Measurements from ENCODE around the gene GABRQ.

The GABRQ gene

DNA sequence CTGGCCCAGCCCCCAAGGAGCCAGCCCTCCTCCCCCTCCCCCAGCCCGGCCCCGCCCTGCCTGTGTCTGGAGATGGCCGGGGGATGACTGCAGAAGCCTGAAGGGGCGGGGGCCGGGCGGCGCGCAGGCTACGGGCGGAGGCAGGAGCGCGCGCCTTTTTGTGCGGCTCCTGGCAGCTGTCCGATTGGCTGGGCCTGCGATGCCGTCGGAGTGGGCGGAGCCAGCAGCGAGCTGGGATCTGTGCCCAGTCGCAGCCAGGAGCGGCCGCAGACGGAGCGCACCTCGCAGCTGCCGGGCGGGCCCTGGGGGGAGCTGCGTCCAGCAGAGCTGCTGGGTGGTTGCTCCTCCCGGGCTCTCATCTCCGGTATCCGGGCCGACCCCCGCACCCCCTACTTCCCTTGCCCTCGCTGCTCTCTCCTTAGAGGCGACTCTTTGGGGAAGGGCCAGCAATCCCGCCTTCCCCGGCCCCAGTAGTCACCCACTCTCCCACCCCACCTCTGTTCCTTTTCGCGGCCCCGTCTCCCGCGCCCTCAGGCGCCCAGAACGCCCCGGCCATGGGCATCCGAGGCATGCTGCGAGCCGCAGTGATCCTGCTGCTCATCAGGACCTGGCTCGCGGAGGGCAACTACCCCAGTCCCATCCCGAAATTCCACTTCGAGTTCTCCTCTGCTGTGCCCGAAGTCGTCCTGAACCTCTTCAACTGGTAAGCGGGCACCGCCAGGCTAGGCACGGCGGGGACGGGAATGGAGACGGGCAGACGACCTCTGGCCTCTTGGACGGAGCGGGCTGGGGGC lies at the start of gene GABRQ:
Gene GABRQ (plus strand): TSS at position 247 of the 794 bp plus-strand sequence. CDS start 308 bp downstream, at position 555.
- no peak for DNase-seq (ENCODE audit: low spot score)

DNA sequence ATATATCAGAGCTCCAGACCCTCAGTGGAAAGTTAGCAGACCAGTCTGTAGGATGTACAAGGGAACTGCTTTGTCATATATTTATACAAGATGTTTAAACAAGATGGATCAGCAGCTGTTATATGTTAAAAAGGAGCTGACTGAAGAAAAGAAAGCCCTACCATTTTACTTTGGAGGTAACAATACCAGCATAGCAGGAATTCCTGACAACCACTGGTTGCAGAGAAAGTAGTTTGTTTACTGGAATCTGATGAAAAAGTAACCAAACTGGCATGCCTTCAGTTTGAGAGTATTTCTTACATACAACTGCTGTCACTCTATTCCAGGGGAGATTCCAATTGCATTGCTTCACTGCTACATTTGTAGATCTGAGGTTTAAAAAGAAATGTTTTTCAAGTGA lies 49.5 kb upstream of the GABRQ start:
- DNase-seq (ENCODE audit: low spot score), result no peak

DNA sequence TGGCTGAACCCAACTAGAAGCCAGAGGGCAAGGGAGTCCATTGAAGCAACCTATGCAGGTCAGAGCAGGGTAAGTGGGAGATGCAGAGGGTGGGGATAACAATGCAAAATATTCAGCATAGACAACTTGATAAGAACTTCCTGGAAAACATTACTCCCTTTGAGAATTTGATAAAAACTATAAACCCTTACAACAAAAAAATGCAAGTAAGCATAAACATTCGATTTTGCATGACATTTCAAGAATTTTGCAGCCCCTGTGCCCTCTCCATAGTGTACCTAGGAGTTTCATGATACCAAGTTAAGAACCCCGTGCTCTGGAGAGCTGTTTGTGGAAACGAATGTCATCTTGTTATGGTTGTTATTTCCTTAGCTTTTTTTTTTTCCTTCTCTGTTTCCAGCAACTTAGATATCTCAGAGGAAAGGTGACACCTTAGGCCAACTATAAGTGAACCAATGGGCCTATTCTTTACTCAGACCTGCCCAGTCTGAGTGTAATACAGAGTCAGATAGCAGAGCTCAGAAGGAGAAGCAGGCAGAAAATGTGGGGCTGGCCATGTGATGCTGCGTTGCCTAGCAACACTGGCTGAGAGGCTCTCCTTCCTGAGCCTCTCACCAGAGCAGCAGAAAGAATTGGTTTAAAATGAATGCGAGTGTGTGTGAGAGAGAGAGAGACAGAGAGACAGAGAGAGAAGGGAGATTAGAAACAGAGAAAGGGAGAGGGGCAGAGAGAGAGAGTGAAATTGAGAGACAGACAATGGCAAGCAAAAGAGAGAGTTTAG lies 36.7 kb upstream of the GABRQ start:
- DNase-seq (ENCODE audit: low spot score), result peak; percentile 1

DNA sequence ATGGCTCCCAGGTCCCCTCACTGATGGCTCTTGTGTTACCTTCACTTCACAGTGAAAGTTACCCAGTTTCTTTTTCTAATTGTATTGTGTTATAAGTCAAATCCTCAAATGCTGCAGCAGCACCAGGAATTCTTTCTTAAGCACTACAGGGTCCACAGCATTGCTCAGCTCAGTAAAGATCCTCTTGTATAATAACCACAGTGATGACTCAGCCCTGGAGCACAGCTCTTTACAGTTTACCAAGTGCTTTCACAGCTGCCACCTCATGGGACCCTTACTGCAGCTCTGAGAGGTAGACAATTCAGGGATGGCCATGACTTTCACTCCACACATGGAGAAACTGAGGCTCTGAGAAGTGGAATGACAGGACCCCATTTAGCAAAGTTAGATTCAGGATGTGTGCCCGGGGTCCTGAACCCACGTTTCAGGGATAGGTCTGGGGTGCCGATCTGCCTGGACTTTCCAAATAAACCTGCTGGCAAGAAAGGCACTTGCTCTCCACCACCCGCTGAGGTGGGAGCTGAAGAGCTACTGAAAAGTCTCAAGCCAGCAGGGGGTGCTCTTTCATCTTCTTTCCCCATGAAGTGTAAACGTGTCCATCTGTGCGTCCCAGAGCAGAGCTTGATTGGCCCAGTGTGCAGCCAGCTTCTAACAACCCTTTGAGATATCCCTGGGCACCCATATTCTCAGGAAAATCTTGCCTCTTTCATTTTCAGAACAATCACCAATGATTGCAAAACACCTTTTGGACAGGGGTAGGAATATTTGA lies 35.7 kb upstream of the GABRQ start:
- no peak for DNase-seq (ENCODE audit: low spot score)

DNA sequence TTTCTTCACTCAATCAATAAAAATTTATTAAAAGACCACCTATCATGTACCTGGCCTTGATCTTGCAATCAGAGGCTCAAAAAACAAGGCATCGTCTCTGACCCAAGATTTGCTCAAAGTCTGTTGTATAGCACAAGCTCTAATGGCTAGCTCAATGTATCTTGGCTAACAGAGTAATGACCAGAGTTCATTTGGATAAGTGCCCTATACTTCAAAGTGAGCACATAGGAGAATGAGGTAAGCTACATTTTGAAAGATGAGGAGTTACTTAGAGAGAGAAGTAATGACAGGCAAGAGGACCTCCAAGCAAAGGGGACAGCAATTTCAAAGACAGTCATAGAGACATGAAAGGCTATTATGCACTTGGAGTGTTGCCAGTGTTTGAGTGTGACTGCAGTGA lies 22.9 kb upstream of the GABRQ start:
- DNase-seq (ENCODE audit: low spot score), result no peak

DNA sequence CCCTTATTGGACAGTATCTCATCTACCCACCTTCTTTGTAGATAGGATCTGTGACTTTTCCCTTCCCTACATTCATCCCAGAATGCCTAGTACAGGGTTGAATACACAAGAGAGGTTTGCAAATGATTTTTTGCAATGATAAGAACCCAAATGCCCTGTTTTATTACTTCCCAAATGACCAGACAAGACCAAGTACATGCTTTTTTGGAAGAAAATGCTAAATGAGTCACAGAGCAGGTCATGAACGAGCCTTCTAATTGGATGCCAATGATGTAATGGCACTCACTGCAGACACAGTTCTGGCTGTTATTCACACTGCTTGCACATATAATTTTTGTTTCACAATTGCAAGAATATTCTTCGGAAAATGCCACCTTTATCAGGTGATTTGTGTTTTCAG lies 17.8 kb upstream of the GABRQ start:
- DNase-seq (ENCODE audit: low spot score), result no peak

DNA sequence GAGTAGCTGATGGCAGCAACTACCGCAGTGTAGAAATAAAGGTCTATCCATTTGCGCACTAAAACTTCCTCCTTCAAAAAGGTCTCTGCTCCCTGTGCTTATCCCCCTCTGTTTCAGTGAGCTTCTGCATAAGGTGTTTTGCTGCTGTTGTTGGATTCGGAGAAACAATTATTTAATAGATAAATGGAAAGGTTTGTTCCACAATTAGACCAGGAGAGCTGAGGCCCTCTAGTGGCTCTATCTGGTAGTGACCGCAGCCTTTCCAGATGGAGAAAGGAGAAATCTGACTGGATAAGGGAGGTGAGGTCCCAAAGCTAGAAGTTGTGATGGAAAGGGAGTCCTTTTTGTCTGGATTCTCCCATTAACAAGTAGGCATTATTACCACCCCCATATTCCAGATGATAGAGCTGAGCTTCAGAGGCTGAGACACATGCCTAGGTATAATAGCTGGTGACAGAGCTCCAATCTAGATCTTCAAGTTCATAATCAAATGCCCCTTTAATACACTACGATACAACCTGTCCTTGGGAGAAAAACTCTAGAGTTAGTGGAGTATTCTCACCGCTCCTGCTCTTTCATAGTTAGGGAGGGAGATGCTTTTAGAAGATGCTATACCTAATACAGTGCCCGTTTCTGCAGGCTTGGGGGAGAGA lies 5.1 kb upstream of the GABRQ start:
- DNase-seq (ENCODE audit: low spot score), result peak; percentile 20

DNA sequence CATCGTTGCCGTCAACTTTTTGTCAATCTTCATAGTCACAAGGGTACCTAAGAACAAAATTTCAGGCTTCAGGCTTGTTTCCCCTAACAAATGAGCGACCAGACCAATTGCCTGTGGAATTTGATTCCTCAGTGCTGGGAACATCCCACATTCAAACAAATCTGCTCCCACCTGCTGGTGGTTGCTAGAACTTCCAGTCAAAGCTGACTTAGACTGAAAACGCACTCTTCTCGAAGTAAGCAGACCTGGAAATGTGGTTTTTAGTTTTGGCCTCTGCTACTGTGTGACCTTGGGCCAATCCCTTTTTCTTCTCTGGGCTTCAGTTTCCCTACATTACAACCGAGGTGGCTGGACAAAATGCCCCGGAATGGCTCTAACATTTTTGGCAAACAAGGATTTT lies 1.8 kb upstream of the GABRQ start:
- DNase-seq (ENCODE audit: low spot score), result peak; percentile 20

DNA sequence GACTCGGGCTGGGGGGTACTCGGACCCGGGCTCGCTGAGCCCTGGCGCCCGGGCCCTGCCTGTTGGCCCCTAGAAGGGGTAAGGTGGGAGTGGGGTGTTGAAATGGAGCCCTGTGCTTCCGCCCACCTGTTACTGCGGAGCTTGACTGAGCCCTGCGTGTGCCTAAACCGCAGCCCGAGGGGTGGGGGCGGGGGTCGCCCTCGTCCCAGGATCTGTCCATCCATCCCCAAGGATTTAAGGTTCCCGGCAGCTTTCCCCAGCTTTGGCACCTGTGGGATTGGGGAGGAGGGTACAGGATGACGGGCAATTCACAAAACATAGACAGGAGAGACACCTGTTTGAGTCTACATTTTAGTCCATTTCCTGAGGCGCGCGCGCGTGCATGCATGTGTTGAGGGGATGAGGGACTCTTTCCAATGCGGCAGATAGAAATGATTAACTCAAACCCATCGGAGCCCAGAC lies 779 bp downstream of the GABRQ start:
- DNase-seq (ENCODE audit: low spot score), result no peak

DNA sequence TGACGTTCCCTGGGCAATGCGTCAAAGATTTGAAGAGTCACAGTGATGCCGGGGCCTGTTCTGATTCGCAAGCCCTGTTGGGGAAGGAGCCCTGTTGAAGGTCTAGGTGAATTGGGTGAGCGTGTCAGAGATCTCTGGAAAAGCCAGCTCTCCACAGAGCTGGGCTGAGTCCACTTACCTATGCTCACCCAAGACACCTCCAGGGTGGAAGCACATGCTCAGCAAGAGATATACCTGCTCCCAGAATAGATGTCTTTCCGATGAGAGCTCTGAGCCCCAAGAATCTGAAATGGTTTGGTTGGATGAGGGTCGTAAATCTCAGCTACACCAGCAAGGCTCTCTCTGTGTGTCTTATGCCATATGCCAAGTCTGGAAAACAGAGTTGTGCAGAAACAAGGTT lies 1.7 kb downstream of the GABRQ start:
- no peak for DNase-seq (ENCODE audit: low spot score)

DNA sequence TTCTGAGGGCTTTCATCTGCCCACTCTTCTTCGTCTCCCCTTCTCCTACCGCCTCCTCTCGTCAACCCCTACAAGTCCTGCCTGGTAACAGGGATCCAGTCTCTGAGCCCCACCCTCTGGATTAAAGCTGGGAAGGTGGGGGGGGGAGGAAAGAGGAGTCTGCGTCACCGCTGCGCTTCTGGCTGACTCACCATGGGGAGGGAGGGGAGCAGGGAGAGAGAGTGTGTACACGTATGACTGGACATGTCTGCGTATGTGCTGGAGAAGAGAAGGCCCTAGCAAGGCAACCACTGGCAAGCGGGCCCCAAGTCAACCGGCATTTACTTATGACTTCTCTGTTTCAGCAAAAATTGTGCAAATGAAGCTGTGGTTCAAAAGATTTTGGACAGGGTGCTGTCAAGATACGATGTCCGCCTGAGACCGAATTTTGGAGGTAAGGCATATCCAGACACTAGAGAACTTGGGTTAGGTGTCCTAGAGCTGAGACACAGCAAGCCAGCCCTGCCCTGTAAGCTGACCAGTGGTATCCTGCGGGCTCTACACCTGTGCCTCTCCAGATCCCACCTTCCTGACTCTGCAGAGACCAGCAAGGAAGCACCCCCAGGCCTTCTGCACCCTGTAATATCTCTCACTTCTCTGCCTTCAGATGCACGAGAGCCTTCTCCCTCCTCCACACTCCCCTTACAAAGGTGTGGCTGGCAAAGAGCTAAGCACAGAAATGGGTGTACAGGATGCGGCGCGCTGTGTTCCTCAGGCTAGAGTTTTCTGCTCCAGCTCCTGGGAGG lies 2.5 kb downstream of the GABRQ start:
- no peak for DNase-seq (ENCODE audit: low spot score)

DNA sequence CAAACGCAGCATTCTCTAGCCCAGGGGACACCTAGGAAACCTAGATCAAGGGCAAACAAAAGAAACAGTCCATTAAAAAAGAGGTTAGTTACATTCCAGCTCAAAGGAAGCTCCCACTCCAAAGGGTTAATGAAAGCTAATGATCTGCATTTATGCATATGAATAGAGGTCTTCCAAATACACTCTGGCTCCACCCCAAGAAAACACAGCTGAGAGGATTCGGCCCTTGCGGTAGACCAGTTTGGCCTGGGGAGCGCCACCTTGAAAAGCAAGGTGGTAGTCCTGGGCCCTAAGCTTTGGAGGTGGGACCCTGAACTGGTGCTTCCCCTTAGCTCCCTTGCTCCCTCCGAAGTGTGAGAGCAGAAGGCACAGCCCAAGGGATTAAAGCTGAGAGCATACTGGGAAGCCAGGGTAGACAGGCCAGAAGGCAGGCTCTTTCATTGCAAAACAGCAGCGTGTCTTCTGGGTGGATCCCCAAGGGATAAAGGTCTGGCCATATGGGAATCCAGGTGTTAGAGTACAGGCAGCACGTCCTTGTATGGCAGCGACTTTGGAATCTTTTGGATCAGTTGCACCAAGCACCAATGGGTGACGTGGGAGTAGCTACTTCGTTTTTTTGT lies 3.7 kb downstream of the GABRQ start:
- no peak for DNase-seq (ENCODE audit: low spot score)

DNA sequence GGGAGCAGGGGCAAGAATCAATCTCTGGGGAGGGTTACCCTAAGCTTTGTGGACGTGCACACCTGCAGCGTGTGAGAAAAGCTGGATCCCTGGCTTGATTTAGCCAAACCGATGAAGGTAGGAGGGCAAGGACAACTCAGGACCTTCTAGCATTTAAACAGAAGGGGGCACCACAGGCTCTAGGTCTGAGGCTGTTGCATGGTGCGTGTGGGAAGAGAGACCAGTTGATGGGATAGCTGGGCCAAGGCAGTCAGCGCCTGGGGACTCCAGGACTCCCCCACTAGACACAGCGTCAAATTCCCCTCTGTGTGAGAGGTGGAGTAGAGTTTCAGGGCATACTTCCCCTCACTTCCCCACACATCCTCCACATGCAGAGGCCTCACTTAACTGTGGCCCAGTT lies 4.3 kb downstream of the GABRQ start:
- peak; percentile 5 for DNase-seq (ENCODE audit: low spot score)

DNA sequence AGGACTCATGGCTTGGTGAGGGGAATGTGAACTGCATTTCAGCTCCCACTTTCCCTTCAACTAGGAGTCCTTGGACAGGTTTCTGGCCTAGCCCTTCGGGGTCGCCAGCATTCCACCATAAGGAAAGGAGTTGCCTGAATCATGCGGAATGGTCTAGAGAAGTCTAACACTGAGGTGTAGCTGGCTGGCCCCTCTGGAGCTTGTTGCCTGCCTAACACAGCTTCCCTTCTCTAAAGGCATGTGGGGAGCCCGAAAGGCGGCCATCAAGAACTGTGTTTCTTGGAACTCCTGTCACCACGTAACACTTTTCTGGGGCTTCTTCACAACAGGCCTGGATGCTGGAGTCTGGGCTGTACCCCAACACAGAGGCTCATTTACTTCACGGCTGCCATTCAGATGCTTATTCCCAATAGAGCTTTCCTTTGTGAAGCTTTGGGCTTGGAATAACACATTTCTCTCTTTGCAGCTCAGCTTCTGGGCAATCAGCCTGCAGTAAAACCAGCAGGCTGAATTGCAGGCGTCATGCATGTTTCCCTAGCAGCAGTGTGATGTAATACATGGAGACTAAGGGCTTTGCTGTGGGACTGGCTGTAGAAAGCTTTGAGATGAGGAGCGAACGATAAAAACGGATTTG lies 5.4 kb downstream of the GABRQ start:
- DNase-seq (ENCODE audit: low spot score), result peak; percentile 0

DNA sequence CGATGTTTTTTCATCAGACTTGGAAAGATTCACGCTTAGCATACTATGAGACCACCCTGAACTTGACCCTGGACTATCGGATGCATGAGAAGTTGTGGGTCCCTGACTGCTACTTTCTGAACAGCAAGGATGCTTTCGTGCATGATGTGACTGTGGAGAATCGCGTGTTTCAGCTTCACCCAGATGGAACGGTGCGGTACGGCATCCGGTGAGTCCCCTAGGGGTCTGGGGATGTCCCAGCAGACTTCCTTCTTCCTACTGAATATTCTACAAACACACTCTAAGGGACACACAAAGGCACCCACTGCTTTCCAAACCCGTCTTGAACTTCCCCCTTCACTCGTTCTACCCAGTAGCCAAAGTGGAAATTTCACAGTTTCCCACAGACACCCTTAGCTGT lies 9.3 kb downstream of the GABRQ start:
- no peak for DNase-seq (ENCODE audit: low spot score)

DNA sequence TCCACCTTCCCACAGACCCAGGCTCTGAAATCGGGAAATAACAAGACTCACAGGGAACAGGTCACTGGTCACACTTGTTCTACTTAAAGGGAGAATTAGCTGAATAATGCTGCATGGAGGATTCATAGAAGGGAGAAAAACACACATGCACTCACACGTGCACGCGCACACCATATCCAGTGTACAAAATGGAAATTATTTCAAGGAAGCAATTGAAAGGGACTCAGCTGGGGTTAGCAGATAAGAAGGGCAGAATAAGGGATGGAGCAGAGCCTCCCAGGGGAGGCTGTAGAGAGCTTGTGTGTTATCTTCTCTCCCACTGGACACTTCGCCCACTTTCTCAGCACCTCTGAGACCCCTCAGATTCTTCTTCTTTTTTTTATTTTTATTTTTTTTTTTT lies 10.3 kb downstream of the GABRQ start:
- no peak for DNase-seq (ENCODE audit: low spot score)

DNA sequence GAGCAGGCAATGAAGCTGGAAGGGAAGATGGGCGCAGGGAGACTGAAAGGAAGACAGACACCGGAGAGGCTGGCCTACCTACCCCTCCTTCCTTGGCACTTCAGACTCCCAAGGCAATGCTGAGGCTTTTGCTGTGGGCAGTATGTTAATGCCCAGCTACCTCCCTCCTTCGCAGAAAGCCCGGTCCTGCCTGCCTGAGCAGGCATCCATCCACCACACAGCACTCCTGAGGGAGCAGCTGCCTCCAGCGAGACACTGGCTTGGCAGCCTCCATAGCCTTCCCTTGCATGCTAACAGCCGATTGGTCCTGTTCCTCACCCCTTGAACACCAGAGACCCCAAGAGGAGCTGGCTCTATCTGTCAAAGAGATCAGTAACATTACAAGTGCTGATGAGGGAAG lies 14.4 kb downstream of the GABRQ start:
- DNase-seq (ENCODE audit: low spot score), result no peak

DNA sequence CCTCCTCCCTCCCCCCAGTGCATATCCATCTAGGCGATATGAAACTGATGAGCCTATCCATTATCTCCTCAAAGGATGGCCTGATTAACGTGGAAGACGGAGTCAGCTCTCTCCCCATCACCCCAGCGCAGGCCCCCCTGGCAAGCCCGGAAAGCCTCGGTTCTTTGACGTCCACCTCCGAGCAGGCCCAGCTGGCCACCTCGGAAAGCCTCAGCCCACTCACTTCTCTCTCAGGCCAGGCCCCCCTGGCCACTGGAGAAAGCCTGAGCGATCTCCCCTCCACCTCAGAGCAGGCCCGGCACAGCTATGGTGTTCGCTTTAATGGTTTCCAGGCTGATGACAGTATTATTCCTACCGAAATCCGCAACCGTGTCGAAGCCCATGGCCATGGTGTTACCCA lies 14.8 kb downstream of the GABRQ start:
- DNase-seq (ENCODE audit: low spot score), result no peak

DNA sequence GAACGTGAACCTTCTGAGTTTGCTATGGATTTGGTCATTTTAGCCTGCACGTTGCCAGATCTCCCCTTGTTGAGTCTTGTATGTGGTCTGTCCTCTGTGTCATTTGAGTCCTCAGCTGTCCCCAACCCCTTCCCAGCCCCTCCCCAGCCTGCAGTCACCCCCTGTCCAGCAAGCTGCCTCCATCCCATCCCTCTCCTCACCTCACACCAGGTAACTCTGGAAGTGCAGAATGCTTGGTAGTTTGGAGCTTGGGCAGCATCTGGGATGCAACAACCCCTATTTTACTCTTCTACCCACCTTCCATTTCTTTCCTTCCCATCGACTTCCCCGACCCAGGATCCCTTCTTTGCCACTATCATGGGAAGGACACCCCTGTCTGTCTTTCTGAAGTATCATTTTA lies 18.4 kb downstream of the GABRQ start:
- DNase-seq (ENCODE audit: low spot score), result no peak

DNA sequence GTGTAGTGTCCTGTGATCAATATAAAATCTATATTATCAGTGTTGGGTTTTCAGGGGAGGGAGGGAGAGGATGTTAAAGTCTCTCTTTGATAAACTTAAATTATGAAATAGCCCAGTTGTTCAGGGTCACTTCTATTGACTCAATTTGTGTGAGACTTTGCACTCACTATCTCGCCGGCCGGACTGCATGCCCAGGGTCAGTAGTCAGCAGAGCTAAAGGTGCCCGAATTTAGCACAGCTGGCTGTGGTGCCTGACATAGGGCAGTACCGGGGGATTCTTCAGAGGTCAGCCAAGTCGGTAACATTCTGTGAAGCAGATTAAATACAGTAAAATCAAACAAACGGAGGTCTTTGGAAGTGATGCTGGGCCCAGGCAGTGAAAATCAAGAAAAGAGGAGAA lies 19.2 kb downstream of the GABRQ start:
- no peak for DNase-seq (ENCODE audit: low spot score)

All from cerebellar cortex (tissue), 1 donor.